GM10266 (cell line): ENCODE data around the gene FBXL5.

Experiments
- DNase-seq: peaks from one replicate; pipeline ENCODE4 v3.0.0; 2012; ENCODE audit errors: extremely low spot score
- TF ChIP-seq, protein P1 (sequence below): IDR thresholded peaks from 2 replicates; pipeline ENCODE4 v1.5.1; 2012; ENCODE audit warnings: mild to moderate bottlenecking, low read depth; ENCODE audit not compliant: control insufficient read depth, insufficient read depth; ENCODE audit errors: missing control alignments

FBXL5 gene

DNA sequence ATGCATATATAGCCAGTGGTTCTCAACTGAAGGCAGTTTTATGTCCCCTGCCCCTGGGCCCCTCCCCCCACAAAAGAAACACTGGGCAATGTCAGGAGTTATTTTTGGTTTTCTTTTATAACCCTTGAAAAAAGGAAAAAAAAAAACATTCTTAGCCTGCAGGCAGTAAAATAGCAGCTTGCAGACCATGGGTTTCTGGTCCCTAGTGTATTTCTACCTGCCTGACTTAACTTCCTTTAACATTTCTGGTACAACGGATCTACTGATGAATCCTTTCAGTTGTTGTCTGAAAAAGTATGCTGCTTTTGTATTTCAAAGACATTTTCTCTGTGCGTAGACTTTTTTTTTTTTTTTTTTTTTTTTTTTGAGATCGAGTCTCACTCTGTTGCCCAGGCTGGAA, 15.4 kb upstream of the FBXL5 start:
- no peak for DNase-seq
- TF ChIP-seq, protein P1, sequence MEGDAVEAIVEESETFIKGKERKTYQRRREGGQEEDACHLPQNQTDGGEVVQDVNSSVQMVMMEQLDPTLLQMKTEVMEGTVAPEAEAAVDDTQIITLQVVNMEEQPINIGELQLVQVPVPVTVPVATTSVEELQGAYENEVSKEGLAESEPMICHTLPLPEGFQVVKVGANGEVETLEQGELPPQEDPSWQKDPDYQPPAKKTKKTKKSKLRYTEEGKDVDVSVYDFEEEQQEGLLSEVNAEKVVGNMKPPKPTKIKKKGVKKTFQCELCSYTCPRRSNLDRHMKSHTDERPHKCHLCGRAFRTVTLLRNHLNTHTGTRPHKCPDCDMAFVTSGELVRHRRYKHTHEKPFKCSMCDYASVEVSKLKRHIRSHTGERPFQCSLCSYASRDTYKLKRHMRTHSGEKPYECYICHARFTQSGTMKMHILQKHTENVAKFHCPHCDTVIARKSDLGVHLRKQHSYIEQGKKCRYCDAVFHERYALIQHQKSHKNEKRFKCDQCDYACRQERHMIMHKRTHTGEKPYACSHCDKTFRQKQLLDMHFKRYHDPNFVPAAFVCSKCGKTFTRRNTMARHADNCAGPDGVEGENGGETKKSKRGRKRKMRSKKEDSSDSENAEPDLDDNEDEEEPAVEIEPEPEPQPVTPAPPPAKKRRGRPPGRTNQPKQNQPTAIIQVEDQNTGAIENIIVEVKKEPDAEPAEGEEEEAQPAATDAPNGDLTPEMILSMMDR: no peak

DNA sequence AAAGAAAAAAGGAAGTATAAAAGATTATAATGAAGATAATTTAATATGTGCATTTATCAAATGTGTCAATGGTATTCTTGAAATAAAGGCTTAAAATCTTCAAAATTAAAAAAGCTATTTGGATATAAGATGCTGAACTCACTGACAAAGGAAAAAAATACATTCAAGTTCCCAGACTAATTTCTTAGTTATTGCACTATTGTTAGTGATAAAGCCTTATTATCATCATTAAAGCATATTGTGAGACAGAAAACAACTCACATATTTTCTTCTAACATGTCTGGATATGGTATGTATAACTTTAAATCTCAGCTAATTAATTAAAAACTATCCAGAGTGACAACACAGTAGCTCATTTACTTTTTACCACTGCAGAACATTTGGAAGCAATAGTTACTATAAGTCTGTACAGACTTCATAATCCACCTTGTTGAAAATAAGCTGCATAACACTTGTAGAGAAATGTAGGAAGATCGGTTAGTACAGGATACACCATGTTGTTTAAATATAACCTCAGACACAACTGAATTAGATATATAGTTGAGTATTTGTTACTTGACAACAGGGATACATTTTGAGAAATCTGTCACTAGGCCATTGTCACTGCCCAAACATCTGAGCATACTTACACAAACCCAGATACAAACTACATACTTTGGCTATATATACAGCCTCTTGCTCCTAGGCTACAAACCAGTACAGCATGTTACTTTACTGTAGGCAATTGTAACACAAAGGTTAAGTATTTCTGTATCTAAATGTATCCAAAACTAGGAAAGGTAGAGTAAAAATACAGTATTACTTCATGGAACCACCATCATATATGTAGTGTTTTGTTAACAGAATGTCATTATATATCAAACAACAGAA, 13.6 kb upstream of the FBXL5 start:
- no peak for DNase-seq
- TF ChIP-seq, protein P1: no peak

DNA sequence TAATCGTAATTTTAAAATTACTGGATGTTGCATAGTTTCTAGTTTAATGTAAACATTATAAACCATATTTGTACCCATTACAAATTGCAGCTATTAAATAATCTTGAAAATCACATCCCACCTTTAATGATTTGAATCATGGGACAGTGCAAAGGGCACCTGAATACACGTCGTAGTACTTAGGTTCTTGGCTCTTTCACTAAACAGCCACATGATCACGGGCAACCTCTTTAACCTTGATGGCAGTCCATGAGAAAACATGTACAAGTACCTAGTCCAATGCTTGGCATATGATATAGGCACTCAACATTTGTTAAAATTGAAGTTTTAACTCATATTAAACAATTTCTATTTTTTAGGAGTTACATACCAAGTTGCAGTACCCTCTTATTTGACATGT, 11.8 kb upstream of the FBXL5 start:
- no peak for DNase-seq
- TF ChIP-seq, protein P1: no peak

DNA sequence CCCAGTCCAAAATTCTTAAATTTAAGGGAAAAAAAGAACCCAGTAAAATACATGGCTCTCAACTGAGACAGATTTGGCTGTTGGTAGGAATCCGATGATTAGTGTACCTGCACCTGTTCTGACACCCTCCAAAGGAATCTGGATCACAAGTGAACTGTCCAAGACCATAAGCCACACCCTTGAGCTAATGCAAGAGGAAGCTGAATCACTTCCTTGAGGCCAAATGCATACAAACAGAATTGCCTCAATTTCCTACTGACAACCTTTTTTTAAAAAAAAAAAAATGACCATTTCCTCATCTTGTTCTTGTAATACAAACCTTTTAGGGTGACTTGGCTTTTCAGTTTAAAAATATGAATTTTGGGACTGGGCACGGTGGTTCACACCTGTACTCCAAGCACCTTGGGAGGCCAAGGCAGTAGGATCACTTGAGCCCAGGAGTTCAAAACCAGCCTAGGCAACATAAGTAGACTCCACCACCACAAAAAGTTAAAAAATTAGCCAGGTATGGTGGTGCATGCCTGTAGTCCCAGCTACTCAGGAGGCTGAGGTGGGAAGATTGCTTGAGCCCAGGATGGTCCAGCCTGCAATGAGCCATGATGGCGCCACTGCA, 10.7 kb upstream of the FBXL5 start:
- TF ChIP-seq, protein P1: no peak
- no peak for DNase-seq

DNA sequence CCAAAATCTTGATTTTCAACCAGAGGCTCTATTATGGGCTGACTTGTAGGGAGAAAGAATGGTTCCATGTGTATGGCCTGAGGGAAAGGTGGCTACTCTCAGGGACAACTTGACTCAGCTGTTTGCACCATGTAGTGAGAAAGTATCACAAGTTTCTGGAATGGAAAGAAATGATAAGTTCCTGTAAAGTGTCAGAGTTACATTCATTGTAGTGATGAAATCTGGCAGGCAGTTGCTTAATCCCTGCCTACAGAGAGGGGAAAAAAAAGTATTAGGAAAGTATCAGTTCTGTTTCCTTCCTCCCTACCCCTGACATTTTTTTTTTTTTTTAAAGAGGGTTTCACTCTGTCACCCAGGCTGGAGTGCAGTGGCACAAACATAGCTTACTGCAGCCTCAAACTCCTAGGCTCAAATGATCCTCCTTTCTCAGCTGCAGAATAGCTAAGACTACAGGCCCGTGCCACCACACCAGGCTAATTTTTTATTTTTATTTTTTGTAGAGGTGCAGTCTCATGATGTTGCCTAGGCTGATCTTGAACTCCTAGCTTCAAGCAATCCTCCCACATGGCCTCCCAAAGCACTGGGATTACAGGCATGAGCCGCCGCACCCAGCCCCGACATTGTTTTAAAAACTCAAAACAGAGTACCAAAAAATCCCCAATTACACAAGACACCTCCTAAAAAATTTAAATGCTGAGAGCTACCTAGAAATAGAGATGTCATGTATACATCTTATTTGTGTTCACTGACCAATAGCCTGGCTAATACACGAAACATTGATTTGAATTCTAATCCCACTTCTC, 4.8 kb upstream of the FBXL5 start:
- TF ChIP-seq, protein P1: no peak
- DNase-seq: no peak

DNA sequence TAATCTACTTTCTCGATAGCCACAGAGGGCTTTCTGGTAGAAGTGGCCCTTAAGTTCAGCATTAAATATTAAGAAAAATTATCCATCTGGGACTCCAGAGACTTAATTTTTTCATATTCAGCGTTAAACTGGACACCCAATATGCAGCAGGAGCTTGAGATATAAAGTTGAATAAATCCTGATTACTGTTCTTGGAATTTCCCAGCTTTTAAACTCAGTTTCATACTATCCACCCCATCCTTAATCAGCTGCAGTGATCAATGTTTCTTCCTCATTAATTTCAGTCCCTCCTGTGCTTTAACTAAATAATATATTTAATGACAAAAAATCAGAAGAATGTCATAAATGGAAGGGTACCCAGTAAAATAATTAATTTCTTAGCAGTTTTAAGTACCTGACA, 3.6 kb upstream of the FBXL5 start:
- no peak for DNase-seq
- TF ChIP-seq, protein P1: no peak
